Middle frontal gyrus (tissue), 1 donor: Measurements from ENCODE around the gene ACTL9.

Experiments
- DNase-seq: peaks from one replicate; pipeline ENCODE4 v3.0.0-alpha.2; 2015; ENCODE audit warnings: low spot score; ENCODE audit errors: extremely low spot score

The ACTL9 gene

DNA sequence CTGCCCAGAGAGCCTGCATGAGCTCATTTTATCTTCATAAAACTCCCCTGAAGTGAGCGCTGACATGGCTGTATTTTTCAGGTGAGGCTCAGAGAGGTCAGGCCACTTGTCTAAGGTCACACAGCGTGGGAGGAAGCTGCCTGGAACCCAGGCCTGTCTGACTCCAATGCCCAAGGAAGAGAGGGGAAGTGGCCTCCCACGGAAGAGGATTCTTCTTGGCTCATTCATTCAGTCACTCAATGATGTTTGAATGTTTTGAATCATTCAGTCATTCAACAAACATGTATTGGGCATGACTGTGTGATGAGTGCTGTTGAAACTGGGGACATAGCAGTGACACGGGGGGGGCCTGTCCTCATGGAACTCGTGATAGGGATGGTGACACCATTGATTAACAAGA lies 12.0 kb downstream of the ACTL9 start:
- DNase-seq: no peak

DNA sequence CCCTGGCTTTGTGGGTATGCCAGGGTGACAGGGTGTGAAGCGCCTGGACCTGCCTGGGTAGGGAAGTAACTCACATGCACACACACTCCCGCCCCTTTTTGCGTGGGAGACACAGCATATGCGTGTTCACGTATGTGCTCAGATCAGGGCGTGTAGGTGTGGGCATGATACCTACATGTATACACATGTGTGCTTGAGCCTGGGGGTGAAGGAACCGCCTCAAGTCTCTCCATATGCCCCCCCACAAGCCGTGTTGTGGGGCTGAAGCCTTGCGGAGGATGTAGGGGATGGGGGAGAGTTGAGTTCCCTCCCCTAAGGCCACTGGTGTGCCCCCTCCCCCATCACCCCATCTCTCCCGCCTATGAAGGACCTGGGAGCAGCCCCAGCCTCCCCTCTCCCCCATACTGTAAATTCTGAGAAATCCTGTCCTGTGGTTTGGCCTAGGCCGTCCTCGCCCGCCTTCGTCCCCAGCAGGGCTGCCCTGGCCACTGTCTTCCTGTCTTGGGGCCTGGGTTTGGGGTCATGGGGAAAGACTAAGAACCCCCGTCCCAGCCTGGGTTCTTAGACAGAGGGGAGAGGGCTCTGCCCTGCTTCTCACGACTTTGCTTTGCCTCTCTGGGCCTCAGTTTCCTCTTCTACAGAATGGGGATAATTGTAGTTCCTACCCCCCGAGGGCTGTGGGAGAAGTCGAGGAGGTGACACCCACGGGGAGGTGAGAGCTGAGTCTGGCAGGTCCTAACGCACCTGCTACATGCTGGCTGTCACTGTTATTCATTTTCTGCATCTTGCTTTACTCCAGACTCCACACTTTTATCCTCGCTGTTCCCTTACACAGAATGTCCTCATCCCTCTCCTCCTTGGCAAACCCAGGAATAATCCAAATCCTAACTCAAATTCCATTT lies 14.3 kb downstream of the ACTL9 start:
- DNase-seq: no peak

DNA sequence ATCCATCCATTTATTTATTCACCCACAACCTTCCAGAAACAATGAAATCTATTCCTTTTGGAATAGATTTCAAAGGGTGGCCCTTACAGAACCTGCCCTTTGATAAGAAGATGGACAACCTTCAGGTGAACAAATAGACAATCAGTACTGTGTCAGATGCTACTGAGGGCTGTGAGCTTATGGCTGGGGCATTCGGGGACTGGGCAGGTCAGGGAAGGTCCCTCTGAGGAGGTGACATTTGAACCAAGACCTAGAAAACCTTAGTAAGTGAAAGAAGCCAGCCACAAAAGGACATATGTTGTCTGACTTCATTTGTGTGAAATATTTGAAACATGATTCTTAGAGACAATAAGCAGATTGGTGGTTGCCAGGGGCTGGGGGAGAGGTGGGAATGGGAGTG lies 15.7 kb downstream of the ACTL9 start:
- no peak for DNase-seq

- no peak for DNase-seq
Measured at GRCh38 chr19:8682472-8682871, 16.1 kb downstream of the ACTL9 start.

DNA sequence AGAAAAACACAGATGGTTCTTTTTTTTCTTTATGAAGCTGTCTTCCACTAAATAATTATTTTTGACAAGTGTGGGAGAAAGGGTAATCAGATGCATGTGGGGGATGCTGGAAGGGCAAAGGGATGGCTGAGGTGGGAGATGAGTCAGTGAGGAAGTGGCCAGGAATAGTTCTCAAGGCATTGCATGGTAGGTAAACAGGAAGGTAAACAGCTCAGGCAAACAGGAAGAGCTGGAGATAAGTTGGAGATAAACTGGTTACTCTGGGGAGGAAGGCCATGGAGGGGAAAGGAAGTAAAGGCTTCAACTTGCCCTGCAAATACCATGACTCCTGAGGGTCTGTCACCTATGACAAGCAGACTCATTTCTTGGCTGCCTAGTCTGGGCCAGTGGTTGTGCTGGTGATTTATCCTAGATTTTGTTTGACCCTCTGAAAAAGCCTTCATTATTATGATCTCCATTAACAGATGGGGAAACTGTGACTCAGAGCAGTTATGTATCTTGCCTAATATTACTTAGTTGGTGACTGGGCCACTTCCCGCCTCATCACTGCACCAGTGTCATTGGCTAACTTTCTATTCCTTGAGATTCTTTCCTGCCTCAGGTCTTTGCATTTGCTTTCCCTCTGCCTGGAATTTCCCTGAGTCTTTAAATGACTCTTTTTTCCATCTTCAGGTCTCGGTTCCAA lies 17.1 kb downstream of the ACTL9 start:
- DNase-seq: no peak

GRCh38 chr19:8680676-8681344 lies 17.8 kb downstream of the ACTL9 start:
- DNase-seq: no peak

- no peak for DNase-seq
Measured at GRCh38 chr19:8678244-8678807, 20.3 kb downstream of the ACTL9 start.

DNA sequence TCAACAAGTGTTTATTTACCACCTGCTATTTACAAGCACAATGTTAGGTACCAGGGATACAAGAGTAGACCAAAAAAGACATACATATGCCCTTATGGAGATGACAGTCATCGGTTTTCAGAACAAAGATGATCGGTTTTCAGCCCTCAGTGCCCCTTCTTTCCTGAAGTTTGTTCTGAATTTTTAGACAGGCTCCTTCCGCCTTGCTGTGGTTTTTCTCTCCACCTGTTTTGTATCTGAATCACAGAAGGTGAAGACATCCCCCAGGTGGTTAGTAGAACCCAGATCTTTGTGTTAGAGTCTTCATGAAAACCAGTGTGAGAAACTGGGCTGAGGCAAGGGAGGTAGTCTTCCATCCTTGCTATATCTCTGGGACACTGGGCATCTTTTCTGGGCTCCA lies 23.5 kb downstream of the ACTL9 start:
- DNase-seq: no peak

DNA sequence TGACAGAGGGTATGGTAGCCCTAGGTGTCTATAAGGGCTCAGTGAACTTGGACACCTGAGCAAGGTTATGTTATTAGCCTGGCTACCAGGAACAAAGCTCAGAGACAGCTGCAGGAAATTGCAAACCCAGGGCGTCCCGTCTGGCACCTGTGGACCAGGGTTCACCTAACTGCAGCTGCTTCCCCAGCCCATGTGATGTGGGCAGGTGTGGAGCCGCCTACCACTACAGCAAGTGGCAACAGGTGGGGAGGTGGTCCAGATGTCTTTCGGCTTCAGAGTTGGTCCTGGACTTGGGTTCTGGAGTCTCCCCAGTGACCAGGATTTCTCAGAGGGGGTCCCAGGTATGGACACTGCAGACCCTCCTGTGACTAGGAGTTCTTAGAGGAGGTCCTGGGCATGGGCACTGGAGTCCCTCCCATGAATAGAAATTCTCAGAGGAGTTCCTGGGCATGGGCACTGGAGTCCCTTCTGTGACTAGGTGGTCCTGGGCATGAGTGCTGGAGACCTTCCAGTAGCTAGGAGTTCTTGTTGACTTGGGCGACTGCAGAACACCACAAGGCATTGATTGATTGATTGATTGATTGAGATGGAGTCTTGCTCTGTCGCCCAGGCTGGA lies 25.2 kb downstream of the ACTL9 start:
- DNase-seq: no peak

DNA sequence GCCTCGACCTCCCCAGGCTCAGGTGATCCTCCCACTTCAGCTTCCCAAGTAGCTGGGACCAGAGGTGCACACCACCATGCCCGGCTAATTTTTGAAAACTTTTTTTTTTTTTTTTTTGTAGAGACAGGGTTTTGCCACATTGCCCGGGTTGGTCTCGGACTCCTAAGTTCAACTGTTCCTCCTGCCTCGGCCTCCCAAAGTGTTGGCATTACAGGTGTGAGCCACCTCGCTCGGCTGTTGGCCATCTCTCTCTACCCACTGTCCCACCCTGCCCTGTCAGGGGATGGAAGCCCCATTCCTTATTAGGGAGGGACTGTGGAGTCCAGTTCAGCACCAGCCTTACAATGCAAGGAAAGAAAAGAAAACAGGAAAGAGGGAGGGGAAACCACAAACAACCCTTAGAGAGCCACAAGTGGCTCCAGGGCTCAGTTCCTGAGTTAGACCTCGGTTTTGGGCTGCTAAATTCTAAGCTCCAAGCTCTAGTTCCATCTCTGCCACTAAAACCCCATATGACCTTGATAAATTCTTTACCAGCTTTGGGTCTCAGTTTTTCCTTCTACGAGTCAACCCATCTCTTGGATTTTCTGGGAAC lies 31.7 kb downstream of the ACTL9 start:
- DNase-seq: no peak

- no peak for DNase-seq
Measured at GRCh38 chr19:8665468-8666213, 33.0 kb downstream of the ACTL9 start.

DNA sequence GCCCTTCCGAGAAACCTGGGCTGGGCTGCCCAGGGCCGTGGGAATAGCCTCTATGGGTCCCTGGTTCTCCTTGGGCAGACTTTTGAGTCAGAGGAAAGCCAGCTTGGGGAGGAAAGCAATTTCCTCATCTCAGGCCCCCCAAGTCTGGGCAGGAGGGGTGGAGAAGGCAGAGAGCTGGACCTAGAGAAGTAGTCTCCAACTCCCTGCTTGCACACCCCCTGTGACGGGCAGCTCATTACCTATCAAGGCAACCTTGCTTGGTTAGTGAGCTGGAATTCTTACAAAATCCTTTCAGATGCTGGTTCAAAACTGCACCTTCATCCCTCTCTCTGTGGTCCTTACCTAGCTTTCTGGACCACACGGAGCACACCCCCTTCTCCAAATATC lies 33.9 kb downstream of the ACTL9 start:
- DNase-seq: no peak

DNA sequence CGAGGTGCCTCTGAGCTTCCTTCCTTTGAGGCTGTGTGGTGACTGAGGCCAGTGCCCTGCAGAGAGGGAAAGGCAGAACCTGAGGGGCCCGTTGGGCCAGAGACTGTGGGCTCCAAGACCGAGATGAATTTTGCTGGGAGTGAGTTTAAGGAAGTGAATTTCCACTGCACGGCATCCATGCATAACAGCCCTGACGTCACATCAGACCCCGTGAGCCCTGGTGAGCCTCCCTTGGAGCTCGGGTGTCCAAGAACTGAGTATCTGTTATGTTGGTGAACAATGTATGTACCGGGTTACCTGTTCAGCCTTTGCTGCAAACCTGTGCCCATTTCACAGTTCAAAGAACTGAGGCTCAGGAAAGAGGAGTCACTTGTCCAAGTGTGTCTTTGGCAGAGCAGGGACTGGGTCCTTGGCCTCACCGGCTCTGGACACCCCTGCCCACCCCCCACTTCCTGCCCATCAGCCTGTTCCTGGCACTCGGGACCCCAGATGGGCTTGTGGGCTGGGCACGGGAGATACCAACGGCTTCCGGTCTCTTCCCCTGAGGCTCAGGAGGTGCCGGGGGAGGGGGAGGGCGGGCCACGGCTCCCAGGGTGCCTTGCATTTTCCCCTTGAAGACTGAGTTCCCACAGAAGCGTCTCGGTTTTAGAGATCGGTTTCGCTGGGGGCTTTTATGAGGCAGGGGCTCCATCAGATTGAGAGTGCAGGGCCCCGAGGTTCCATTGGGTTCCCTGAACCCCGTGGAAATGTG lies 34.5 kb downstream of the ACTL9 start:
- no peak for DNase-seq

DNA sequence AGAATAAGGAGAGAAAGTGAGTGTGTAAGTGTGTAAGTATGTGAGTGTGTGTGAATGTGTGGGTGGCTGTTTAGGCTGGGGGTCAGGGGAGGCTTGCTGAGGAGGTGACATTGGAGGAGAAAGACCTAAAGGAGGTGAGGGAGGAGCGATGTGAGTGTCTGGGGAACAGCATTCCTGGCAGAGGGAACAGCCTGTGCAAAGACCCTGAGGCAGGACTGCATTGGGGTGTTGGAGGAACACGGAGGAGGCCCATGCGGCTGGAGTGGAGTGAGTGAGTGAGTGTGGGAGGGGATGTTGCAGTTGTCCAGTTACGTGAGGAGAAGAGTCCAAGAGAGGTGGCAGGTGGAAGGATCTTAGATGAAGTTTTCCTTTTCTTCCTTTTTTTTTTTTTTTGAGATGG lies 36.3 kb downstream of the ACTL9 start:
- DNase-seq: no peak

GRCh38 chr19:8659905-8660304 lies 38.7 kb downstream of the ACTL9 start:
- DNase-seq: no peak

DNA sequence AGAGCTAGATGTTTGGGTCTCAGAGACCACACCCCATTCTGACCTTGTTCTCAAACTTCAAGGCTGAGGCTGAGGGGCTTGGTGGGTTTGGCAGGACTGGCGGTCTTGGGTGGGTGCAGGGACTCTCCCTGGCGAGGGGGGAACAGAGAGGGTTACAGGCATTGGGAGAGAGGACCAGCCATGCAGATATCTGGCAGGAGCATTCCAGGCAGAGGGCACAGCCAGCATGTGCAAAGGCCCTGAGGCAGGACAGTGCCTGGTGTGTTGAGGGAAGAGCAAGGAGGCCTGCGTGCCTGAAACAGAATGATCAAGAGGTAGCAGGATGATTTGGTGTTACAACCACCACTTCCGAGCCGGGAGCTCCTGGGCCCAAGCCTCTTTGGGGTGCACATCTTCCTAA lies 40.7 kb downstream of the ACTL9 start:
- DNase-seq: no peak

DNA sequence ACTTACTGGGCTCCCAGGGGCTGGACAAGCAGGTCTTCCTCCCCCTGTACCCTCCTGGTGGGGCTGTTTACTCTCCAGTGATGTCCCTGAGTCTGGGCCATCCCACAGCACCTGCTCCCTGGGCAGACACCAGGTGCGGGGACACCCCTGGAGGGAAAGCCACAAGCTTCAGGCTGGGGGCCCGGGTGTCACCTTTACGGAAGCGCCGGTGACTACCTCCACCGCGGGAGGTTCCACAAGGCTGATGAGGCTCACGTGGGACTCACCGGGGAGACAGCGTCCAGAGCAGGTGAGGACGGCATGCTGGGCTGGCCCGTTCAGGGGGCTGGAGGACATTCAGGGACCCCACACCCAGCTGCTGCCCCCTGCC lies 43.3 kb downstream of the ACTL9 start:
- no peak for DNase-seq

DNA sequence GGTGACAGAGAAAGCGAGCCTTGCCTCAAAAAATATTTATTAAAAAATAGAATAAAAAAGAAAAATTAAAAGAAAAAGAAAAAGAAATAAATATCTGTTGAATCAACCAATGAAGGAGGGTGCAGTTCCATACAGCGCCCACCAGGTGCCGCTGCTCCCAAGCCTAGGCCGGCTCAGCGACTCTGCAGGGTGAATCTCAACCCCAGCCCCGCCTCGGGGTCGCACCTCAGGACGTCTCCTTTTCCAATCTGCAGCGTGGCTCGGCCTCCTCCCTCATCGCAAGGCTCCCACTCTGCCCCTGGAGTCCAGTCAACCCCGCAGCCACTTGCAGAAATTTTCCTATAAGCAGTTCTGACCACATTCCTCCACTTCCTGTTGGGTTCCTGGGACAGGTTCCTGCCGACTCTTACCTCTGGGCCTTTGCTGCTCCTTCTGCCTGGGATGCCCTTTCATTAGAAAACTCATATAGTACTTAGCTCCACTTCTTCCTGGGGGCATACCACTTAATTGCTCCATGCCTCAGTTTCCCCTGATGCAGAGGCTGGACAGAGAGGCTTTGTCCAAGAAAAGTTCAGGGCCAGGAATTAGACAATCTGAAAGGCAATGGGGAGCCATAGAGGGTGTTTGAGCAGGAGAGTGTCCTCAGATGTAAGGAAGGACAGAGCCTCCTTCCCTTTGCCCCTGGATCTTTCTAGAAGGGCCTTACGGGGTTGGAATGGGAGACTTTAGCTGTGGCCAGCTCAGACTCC lies 43.8 kb downstream of the ACTL9 start:
- DNase-seq: no peak

DNA sequence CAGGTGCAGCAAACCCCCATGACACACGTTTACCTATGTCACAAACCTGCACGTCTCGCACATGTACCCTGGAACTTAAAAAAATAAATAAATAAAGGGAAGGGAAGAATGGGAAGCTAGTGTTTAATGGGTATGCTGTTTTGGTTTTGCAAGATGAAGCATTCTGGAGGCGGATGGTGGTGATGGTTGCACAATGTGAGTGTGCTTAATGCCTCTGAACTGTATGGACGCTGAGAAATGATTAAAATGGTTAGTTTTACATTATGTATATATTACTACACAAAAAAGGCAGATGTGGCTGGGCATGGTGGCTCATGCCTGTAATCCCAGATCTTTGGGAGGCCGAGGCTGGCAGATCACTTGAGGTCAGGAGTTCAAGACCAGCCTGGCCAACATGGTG lies 50.4 kb downstream of the ACTL9 start:
- DNase-seq: no peak
